ENCODE measurements around the gene PPP2CA. TPM values are rescaled to one million over a fixed set of nuclear protein-coding genes. Genes with fewer than 3 reads are reported as not detected.

The PPP2CA gene
- total RNA-seq, 1 donor from 2014 or later, result 163 TPM

DNA sequence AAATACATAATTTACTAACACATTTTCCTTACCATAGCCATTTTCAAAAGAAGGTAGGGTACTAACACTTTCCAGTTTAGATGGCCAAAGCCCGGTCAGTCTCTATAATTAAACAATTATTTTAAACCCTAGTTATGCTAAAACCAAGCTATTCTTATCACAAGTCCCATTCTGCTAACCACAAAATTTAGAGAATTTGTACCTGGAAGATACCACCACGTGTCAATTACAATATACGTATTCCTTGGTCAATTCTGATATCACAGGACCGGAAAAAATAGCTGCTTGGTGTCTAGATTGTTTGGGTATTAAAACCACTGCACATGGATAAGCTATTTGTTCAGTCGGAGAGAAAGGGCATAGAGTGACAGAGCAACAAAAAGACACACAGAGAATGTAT lies 30.2 kb downstream of the PPP2CA start:
- peaks cover 47% of the 10 kb centered on the region for H3K36me3 ChIP-seq
- H3K27ac ChIP-seq (replicated peaks), result peak overlapping the region; percentile 56
- no peak for DNase-seq
- H3K9me3 ChIP-seq (replicated peaks), result no peaks in the 10 kb centered on the region
- H3K4me3 ChIP-seq, result no peak overlapping the region
- no peaks in the 10 kb centered on the region for H3K27me3 ChIP-seq (ENCODE audit: low read depth)
- peaks cover 18% of the 10 kb centered on the region for H3K4me1 ChIP-seq
- intact Hi-C loops (cut with micrococcal nuclease), result no loop called here
- TF ChIP-seq CTCF (IDR thresholded peaks at IDR 0.05; ENCODE audit: borderline replicate concordance), result no peak

DNA sequence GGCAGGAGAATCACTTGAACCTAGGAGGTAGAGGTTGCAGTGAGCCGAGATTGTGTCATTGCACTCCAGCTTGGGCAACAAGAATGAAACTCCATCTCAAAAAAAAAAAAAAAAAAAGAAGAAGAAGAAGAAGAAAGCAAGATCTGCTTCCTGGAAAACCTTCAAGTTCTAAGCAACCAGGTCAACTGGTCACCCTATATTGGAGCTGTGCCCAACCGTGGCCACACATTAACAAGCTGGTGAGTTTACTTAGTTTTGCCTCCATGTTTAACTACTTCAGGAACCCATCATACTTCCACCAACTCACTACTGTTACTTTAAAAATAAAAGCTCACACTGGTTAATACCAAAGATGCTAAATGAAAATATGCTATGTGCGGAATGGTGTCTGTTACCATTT lies 36.8 kb downstream of the PPP2CA start:
- peaks cover 13% of the 10 kb centered on the region for H3K4me1 ChIP-seq
- H3K9me3 ChIP-seq (replicated peaks), result no peaks in the 10 kb centered on the region

GRCh38 chr5:134188092-134188491 lies 37.8 kb downstream of the PPP2CA start:
- H3K36me3 ChIP-seq, result no peaks in the 10 kb centered on the region
- DNase-seq, result no peak
- intact Hi-C loops (cut with micrococcal nuclease), result no loop called here
- H3K27ac ChIP-seq (replicated peaks), result no peak overlapping the region
- H3K27me3 ChIP-seq (ENCODE audit: low read depth), result no peaks in the 10 kb centered on the region
- peaks cover 13% of the 10 kb centered on the region for H3K4me1 ChIP-seq
- no peak overlapping the region for H3K4me3 ChIP-seq
- TF ChIP-seq CTCF (IDR thresholded peaks at IDR 0.05; ENCODE audit: borderline replicate concordance), result no peak
- no peaks in the 10 kb centered on the region for H3K9me3 ChIP-seq (replicated peaks)

More for the DNA sequence above, 36.8 kb downstream of the PPP2CA start:
- Histone ChIP-seq H3K27ac (replicated peaks) (no peak overlapping the region), H3K4me3 (no peak overlapping the region), H3K27me3 (ENCODE audit: low read depth) (no peaks in the 10 kb centered on the region), H3K36me3 (no peaks in the 10 kb centered on the region)
- intact Hi-C loops (cut with micrococcal nuclease), result no loop called here
- TF ChIP-seq CTCF (IDR thresholded peaks at IDR 0.05; ENCODE audit: borderline replicate concordance), result no peak
- no peak for DNase-seq

DNA sequence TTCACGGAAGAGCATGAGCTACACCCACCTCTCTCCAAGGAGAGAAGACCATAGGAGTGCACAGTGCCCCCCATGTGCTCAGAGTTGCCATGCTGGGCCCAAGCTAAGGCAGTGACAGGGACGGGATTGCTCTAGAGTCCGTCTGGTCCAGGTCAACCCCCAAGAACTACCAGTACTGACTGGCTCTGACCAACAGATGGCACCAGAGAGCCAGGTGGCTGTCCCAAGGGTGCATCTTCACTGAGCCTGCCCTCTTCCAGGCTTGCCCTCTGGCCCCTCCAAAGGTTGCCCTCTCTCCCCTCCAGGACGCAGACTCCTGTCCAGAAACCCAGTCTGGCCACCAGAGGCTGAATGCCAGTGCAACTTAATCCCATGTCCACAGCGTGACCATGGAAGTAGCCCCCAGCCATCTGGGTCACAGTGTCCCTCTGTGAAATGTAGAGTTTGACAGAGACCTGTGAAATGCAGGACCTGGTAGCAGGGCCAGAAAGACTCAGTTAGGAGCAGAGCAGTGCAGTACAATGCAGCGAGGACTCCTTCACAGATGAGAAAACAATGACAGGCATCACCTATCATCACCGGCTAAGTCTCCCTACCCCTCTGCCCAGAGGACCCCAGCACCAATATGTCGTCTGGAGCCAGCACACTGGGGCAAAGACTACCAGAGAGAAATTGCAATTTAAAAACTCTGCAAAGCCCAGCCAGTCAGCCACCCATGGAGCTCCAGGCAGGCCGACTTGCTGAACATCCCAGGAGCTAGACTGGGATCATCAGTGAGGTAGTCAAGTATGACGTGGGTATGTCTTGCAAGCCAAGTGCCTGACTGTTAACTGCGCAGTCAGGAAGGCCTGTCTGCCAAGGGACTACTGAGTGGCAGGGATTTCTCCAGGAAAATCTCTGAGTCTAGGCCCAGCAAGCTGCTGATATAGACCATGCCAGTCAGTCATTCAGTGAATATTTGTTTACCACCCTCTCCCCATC lies 41.4 kb downstream of the PPP2CA start:
- DNase-seq, result peak; percentile 50
- H3K36me3 ChIP-seq, result no peaks in the 10 kb centered on the region
- H3K27ac ChIP-seq (replicated peaks), result no peak overlapping the region
- H3K4me3 ChIP-seq, result no peak overlapping the region
- no peaks in the 10 kb centered on the region for H3K9me3 ChIP-seq (replicated peaks)
- peaks cover 13% of the 10 kb centered on the region for H3K4me1 ChIP-seq
- TF ChIP-seq CTCF (IDR thresholded peaks at IDR 0.05; ENCODE audit: borderline replicate concordance), result peak; percentile 96
- intact Hi-C loops (cut with micrococcal nuclease), result loop anchor here (2.0 kb wide), 1 partner anchor 104 kb away; no protein-coding TSS in a partner anchor
- no peaks in the 10 kb centered on the region for H3K27me3 ChIP-seq (ENCODE audit: low read depth)

GRCh38 chr5:134183481-134183880 lies 42.4 kb downstream of the PPP2CA start:
- Histone ChIP-seq H3K27ac (replicated peaks) (no peak overlapping the region), H3K27me3 (ENCODE audit: low read depth) (no peaks in the 10 kb centered on the region), H3K9me3 (replicated peaks) (no peaks in the 10 kb centered on the region), H3K36me3 (no peaks in the 10 kb centered on the region), H3K4me1 (peaks cover 11% of the 10 kb centered on the region), H3K4me3 (no peak overlapping the region)
- intact Hi-C loops (cut with micrococcal nuclease), result no loop called here
- DNase-seq, result no peak
- no peak for TF ChIP-seq CTCF (IDR thresholded peaks at IDR 0.05; ENCODE audit: borderline replicate concordance)
